ENCODE data around the gene LCE1F. TPM values are rescaled to one million over a fixed set of nuclear protein-coding genes. Genes with fewer than 3 reads are reported as not detected.

Gene LCE1F, protein sequence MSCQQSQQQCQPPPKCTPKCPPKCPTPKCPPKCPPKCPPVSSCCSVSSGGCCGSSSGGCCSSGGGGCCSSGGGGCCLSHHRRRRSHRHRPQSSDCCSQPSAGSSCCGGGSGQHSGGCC
- total RNA-seq = not detected
- not detected for polyA plus RNA-seq
- long read RNA-seq, donor 1 = 0 reads
- long read RNA-seq, donor 2 = 0 reads
- long read RNA-seq, donor 3 = 0 reads
- long read RNA-seq, donor 4 = 0 reads
- long read RNA-seq, donor 5 = 0 reads

GRCh38 chr1:152774875-152775274, at the start of gene LCE1F:
LCE1F (plus strand) TSS chr1:152775140; CDS start chr1:152776372, 1,232 bp downstream.
- no peaks in the 10 kb centered on the region for H3K9me3 ChIP-seq (ENCODE audit: control insufficient read depth in 4 of 4, insufficient read depth in 3 of 4, low read length in 3 of 4)
- no peak for TF ChIP-seq CTCF (IDR thresholded peaks at IDR 0.05; ENCODE audit: control extremely low read depth, extremely low read depth)
- no peaks in the 10 kb centered on the region for H3K27me3 ChIP-seq (ENCODE audit: control insufficient read depth in 3 of 3, insufficient read depth in 3 of 3, low read length in 2 of 3)
- DNase-seq (no peak), ATAC-seq (ENCODE audit: insufficient read depth, low FRiP score) (no peak)
- H3K27ac ChIP-seq (ENCODE audit: low read depth in 1 of 2, low read length in 1 of 2) = no peak within 1 kb of the TSS
- WGBS, 2 donors = 70 to 79% methylated on average over 6 of the region's 6 CpGs
- H3K4me3 ChIP-seq = no peak within 1 kb of the TSS
- H3K36me3 ChIP-seq (ENCODE audit: control insufficient read depth in 4 of 4, insufficient read depth in 4 of 4, low read length in 4 of 4) = no peaks in the 10 kb centered on the region
- H3K4me1 ChIP-seq (ENCODE audit: control insufficient read depth in 5 of 5, insufficient read depth in 5 of 5, low read length in 5 of 5) = no peaks in the 10 kb centered on the region
- H3K9ac ChIP-seq (ENCODE audit: insufficient read depth in 1 of 2, low read length in 2 of 2) = no peak within 1 kb of the TSS

- no peak overlapping the region for H3K27ac ChIP-seq (ENCODE audit: low read depth in 1 of 2, low read length in 1 of 2)
- H3K4me1 ChIP-seq (ENCODE audit: control insufficient read depth in 5 of 5, insufficient read depth in 5 of 5, low read length in 5 of 5) = no peaks in the 10 kb centered on the region
- H3K36me3 ChIP-seq (ENCODE audit: control insufficient read depth in 4 of 4, insufficient read depth in 4 of 4, low read length in 4 of 4) = no peaks in the 10 kb centered on the region
- ATAC-seq (ENCODE audit: insufficient read depth, low FRiP score) (no peak), DNase-seq (no peak)
- H3K27me3 ChIP-seq (ENCODE audit: control insufficient read depth in 3 of 3, insufficient read depth in 3 of 3, low read length in 2 of 3) = no peaks in the 10 kb centered on the region
- TF ChIP-seq CTCF (IDR thresholded peaks at IDR 0.05; ENCODE audit: control extremely low read depth, extremely low read depth) = no peak
- H3K9ac ChIP-seq (ENCODE audit: insufficient read depth in 1 of 2, low read length in 2 of 2) = no peak overlapping the region
- H3K4me3 ChIP-seq = no peak overlapping the region
- peaks cover 0 to 1% (median 0%) of the 10 kb centered on the region in 4 donors for H3K9me3 ChIP-seq (ENCODE audit: control insufficient read depth in 4 of 4, insufficient read depth in 3 of 4, low read length in 3 of 4)
These were observed 49.7 kb upstream of the LCE1F start for GRCh38 chr1:152725261-152725660.

GRCh38 chr1:152728986-152729385, 46.0 kb upstream of the LCE1F start:
- 80 to 87% methylated on average over 1 of the region's 1 CpG for WGBS, 2 donors
- no peak overlapping the region for H3K4me3 ChIP-seq
- H3K27ac ChIP-seq (ENCODE audit: low read depth in 1 of 2, low read length in 1 of 2) = no peak overlapping the region
- H3K27me3 ChIP-seq (ENCODE audit: control insufficient read depth in 3 of 3, insufficient read depth in 3 of 3, low read length in 2 of 3) = no peaks in the 10 kb centered on the region
- H3K36me3 ChIP-seq (ENCODE audit: control insufficient read depth in 4 of 4, insufficient read depth in 4 of 4, low read length in 4 of 4) = no peaks in the 10 kb centered on the region
- H3K9me3 ChIP-seq (ENCODE audit: control insufficient read depth in 4 of 4, insufficient read depth in 3 of 4, low read length in 3 of 4) = no peaks in the 10 kb centered on the region
- no peaks in the 10 kb centered on the region for H3K4me1 ChIP-seq (ENCODE audit: control insufficient read depth in 5 of 5, insufficient read depth in 5 of 5, low read length in 5 of 5)
- H3K9ac ChIP-seq (ENCODE audit: insufficient read depth in 1 of 2, low read length in 2 of 2) = no peak overlapping the region
- ATAC-seq (ENCODE audit: insufficient read depth, low FRiP score) (no peak), DNase-seq (no peak)
- no peak for TF ChIP-seq CTCF (IDR thresholded peaks at IDR 0.05; ENCODE audit: control extremely low read depth, extremely low read depth)

DNA sequence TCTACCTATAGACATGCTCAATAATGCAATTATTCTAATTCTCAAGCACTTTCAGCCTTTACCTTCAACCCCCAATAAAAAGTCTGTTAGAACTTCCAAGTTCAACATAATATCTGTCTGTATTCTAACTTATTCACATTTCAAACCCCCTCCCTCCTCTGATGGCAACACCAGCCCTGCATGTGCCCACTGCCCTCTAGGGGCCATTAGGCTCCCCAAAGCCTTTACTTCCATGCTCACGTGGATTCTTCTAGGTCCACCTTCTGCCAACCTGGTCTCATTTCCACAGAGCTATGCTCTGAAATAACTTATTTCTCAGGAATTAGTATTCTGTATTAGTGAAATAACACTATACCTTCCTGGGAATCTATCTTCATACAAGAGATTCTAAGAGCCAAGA, 39.3 kb upstream of the LCE1F start:
- Histone ChIP-seq H3K27ac (ENCODE audit: low read depth in 1 of 2, low read length in 1 of 2) (no peak overlapping the region), H3K4me1 (ENCODE audit: control insufficient read depth in 5 of 5, insufficient read depth in 5 of 5, low read length in 5 of 5) (no peaks in the 10 kb centered on the region), H3K9me3 (ENCODE audit: control insufficient read depth in 4 of 4, insufficient read depth in 3 of 4, low read length in 3 of 4) (peaks cover 0 to 2% (median 0%) of the 10 kb centered on the region in 4 donors), H3K27me3 (ENCODE audit: control insufficient read depth in 3 of 3, insufficient read depth in 3 of 3, low read length in 2 of 3) (no peaks in the 10 kb centered on the region), H3K9ac (ENCODE audit: insufficient read depth in 1 of 2, low read length in 2 of 2) (no peak overlapping the region), H3K4me3 (no peak overlapping the region), H3K36me3 (ENCODE audit: control insufficient read depth in 4 of 4, insufficient read depth in 4 of 4, low read length in 4 of 4) (no peaks in the 10 kb centered on the region)
- ATAC-seq (ENCODE audit: insufficient read depth, low FRiP score) = no peak
- WGBS, 2 donors = 21 to 24% methylated on average over 1 of the region's 1 CpG
- TF ChIP-seq CTCF (IDR thresholded peaks at IDR 0.05; ENCODE audit: control extremely low read depth, extremely low read depth) = no peak
- no peak for DNase-seq

All from lung (tissue), 16 donors.